HL-60 (cell line): Measurements from ENCODE around the gene COX17.

Experiments used
- GABPA ChIP-seq: IDR thresholded peaks from 2 replicates; pipeline ENCODE4 v1.6.1; 2012; ENCODE audit warnings: low read depth
- POLR2AphosphoS5 ChIP-seq: IDR thresholded peaks from 2 replicates; pipeline ENCODE4 v1.6.1; 2012; ENCODE audit warnings: low read depth
- REST ChIP-seq: IDR thresholded peaks from 2 replicates; pipeline ENCODE4 v1.6.1; 2012; ENCODE audit warnings: low read depth; ENCODE audit not compliant: insufficient replicate concordance
- SPI1 ChIP-seq: IDR thresholded peaks from 2 replicates; pipeline ENCODE4 v1.6.1; 2012; ENCODE audit warnings: low read depth, mild to moderate bottlenecking, borderline replicate concordance
- TF ChIP-seq, protein P1 (sequence below): IDR thresholded peaks from one replicate; pipeline ENCODE4 v1.5.1; 2011; ENCODE audit warnings: low read length, control low read depth, inconsistent platforms; ENCODE audit not compliant: insufficient read depth

- TF ChIP-seq, protein P1, sequence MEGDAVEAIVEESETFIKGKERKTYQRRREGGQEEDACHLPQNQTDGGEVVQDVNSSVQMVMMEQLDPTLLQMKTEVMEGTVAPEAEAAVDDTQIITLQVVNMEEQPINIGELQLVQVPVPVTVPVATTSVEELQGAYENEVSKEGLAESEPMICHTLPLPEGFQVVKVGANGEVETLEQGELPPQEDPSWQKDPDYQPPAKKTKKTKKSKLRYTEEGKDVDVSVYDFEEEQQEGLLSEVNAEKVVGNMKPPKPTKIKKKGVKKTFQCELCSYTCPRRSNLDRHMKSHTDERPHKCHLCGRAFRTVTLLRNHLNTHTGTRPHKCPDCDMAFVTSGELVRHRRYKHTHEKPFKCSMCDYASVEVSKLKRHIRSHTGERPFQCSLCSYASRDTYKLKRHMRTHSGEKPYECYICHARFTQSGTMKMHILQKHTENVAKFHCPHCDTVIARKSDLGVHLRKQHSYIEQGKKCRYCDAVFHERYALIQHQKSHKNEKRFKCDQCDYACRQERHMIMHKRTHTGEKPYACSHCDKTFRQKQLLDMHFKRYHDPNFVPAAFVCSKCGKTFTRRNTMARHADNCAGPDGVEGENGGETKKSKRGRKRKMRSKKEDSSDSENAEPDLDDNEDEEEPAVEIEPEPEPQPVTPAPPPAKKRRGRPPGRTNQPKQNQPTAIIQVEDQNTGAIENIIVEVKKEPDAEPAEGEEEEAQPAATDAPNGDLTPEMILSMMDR = no peak
- TF ChIP-seq POLR2AphosphoS5 (no peak), REST (no peak), GABPA (no peak), SPI1 (no peak)
Measured at GRCh38 chr3:119639494-119640350, 37.5 kb downstream of the COX17 start.
